Esophagus muscularis mucosa (tissue), 4 donors: ENCODE results near the gene VPS41.

Experiments
- CTCF ChIP-seq, 3 experiments: fragments of 200-600 bp in 2 of 3; fragments of 450-650 bp in 1 of 3; sonication (generic) in 2 of 3; IDR thresholded peaks; one replicate each; pipeline ENCODE4 v1.5.1; 2017 to 2019; ENCODE audit warnings: antibody characterized with exemption in 3 of 3, mild to moderate bottlenecking in 2 of 3, moderate library complexity in 1 of 3
- EP300 ChIP-seq: sonication (generic); formaldehyde crosslinking; IDR thresholded peaks from one replicate; pipeline ENCODE4 v1.6.1; 2017; ENCODE audit warnings: antibody characterized with exemption
- POLR2A ChIP-seq: fragments of 450-650 bp; IDR thresholded peaks from one replicate; pipeline ENCODE4 v1.6.1; 2017; ENCODE audit warnings: antibody characterized with exemption, moderate library complexity, mild to moderate bottlenecking, low read depth
- POLR2AphosphoS5 ChIP-seq, 2 donors: sonication (generic); formaldehyde crosslinking; IDR thresholded peaks; one replicate each; pipeline ENCODE4 v1.6.1; 2017; ENCODE audit warnings: antibody characterized with exemption in 2 of 2

GRCh38 chr7:38955892-38956291, 46.9 kb upstream of the VPS41 start:
- TF ChIP-seq POLR2A (no peak), CTCF (IDR thresholded peaks at IDR 0.05) (no peak), EP300 (no peak), POLR2AphosphoS5 (IDR thresholded peaks at IDR 0.05) (no peak)
